SU-DHL-6 (cell line): ENCODE data around the gene RIPOR2.

Source experiments
- H2AFZ ChIP-seq: fragments of 200-600 bp; sonication (generic); 2 replicates; pipeline ENCODE4 v1.6.1; 2014; ENCODE audit warnings: low read depth, mild to moderate bottlenecking, moderate library complexity, mixed read lengths, antibody characterized with exemption, low read length; ENCODE audit not compliant: severe bottlenecking
- H3F3A ChIP-seq: fragments of 200-600 bp; shearing (Covaris generic); 2 replicates; pipeline ENCODE4 v1.6.0; 2016; ENCODE audit warnings: antibody characterized with exemption, mild to moderate bottlenecking; ENCODE audit not compliant: insufficient read depth
- H3K27ac ChIP-seq: fragments of 200-600 bp; sonication (generic); 2 replicates; pipeline ENCODE4 v1.5.1; 2016; ENCODE audit warnings: low read depth, mild to moderate bottlenecking, low read length, moderate library complexity, mixed read lengths
- H3K27me3 ChIP-seq: fragments of 200-600 bp; sonication (generic), shearing (Covaris generic); 2 replicates; pipeline ENCODE4 v1.6.0; 2014; ENCODE audit warnings: mild to moderate bottlenecking, low read length
- H3K36me3 ChIP-seq: fragments of 200-600 bp; sonication (generic); 2 replicates; pipeline ENCODE4 v1.6.1; 2014; ENCODE audit warnings: mild to moderate bottlenecking, low read length, mixed read lengths
- H3K4me2 ChIP-seq: fragments of 300-600, 200-600 bp; shearing (Covaris generic), sonication (generic); 2 replicates; pipeline ENCODE4 v1.6.0; 2014; ENCODE audit warnings: low read length, low read depth, mild to moderate bottlenecking; ENCODE audit not compliant: poor library complexity, severe bottlenecking
- H3K4me3 ChIP-seq: fragments of 200-600 bp; sonication (generic); 2 replicates; pipeline ENCODE4 v1.5.1; 2014; ENCODE audit warnings: antibody characterized with exemption, low read length, mild to moderate bottlenecking, mixed read lengths; ENCODE audit not compliant: insufficient read depth, poor library complexity, severe bottlenecking
- H3K79me2 ChIP-seq: fragments of 200-600 bp; sonication (generic); 2 replicates; pipeline ENCODE4 v1.6.1; 2014; ENCODE audit warnings: mild to moderate bottlenecking, low read length, moderate library complexity; ENCODE audit not compliant: insufficient read depth
- H3K9ac ChIP-seq: fragments of 200-600 bp; sonication (generic); 2 replicates; pipeline ENCODE4 v1.7.0; 2014; ENCODE audit warnings: mild to moderate bottlenecking, low read length
- H3K9me2 ChIP-seq: fragments of 200-600 bp; sonication (generic); replicated peaks from 2 replicates; pipeline ENCODE4 v1.6.1; 2014; ENCODE audit warnings: low read length; ENCODE audit not compliant: insufficient read depth
- H3K9me3 ChIP-seq: fragments of 200-600 bp; sonication (generic); 2 replicates; pipeline ENCODE4 v1.6.1; 2014; ENCODE audit warnings: low read length, mixed read lengths; ENCODE audit not compliant: insufficient read depth
- H4K20me1 ChIP-seq: fragments of 200-600 bp; sonication (generic); 2 replicates; pipeline ENCODE4 v1.6.1; 2014; ENCODE audit warnings: low read depth, mild to moderate bottlenecking, antibody characterized with exemption, low read length, moderate library complexity, mixed read lengths
- CTCF ChIP-seq: fragments of 200-600 bp; sonication (generic); IDR thresholded peaks from one replicate; pipeline ENCODE4 v1.5.1; 2017; ENCODE audit warnings: antibody characterized with exemption, mild to moderate bottlenecking, low read length, moderate library complexity; ENCODE audit not compliant: insufficient read depth, poor library complexity, severe bottlenecking
- EZH2phosphoT487 ChIP-seq: fragments of 200-600 bp; sonication (generic), shearing (Covaris generic); conservative IDR thresholded peaks from 2 replicates; pipeline ENCODE4 v1.6.1; 2018; ENCODE audit warnings: mild to moderate bottlenecking, antibody characterized with exemption, low read length, moderate library complexity, mixed read lengths

Gene RIPOR2

GRCh38 chr6:24818346-24818745 lies 117.4 kb downstream of the RIPOR2 start:
- H4K20me1 ChIP-seq, result no peaks in the 10 kb centered on the region
- no peak overlapping the region for H3K9ac ChIP-seq
- H3K9me2 ChIP-seq, result no peaks in the 10 kb centered on the region
- 0 out of 2 replicates have a peak, but pooled peaks cover 6% of the 10 kb centered on the region for H3F3A ChIP-seq
- H3K79me2 ChIP-seq, result no peaks in the 10 kb centered on the region
- H3K4me2 ChIP-seq, result no peak overlapping the region
- no peak overlapping the region for H3K4me3 ChIP-seq
- TF ChIP-seq EZH2phosphoT487 (no peak), CTCF (no peak)
- no peak overlapping the region for H2AFZ ChIP-seq
- H3K27me3 ChIP-seq, result no peaks in the 10 kb centered on the region
- peaks cover 36% of the 10 kb centered on the region for H3K36me3 ChIP-seq
- no peaks in the 10 kb centered on the region for H3K9me3 ChIP-seq
- no peak overlapping the region for H3K27ac ChIP-seq

DNA sequence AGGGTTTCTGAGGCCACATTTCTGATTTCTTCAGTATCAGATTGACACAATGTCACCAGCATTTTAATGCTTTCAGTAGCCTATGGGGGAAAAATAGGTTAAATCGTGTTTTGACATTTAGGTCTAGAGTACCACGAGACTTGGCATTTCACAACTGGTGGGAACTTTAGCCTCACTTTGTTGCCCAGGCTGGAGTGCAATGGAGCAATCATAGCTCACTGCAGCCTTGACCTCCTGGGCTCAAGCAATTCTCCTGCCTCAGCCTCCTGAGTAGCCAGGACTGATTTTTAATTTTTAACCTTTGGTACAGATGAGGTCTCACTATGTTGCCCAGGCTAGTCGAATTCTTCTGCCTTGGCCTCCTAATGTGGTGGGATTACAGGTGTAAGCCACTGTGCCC lies 126.0 kb downstream of the RIPOR2 start:
- no peak for TF ChIP-seq EZH2phosphoT487
- TF ChIP-seq CTCF, result no peak
- Histone ChIP-seq H3K27ac (no peak overlapping the region), H3K27me3 (no peaks in the 10 kb centered on the region), H3F3A (peaks cover 18% of the 10 kb centered on the region), H2AFZ (no peak overlapping the region), H3K9me3 (no peaks in the 10 kb centered on the region), H4K20me1 (no peaks in the 10 kb centered on the region), H3K4me3 (no peak overlapping the region), H3K4me2 (no peak overlapping the region), H3K79me2 (no peaks in the 10 kb centered on the region), H3K9me2 (no peaks in the 10 kb centered on the region), H3K36me3 (peaks cover 50% of the 10 kb centered on the region), H3K9ac (no peak overlapping the region)

- no peak overlapping the region for H3K9ac ChIP-seq
- H3K9me3 ChIP-seq, result no peaks in the 10 kb centered on the region
- peaks cover 60% of the 10 kb centered on the region for H3K36me3 ChIP-seq
- no peaks in the 10 kb centered on the region for H4K20me1 ChIP-seq
- no peak overlapping the region for H3K4me3 ChIP-seq
- H3K79me2 ChIP-seq, result no peaks in the 10 kb centered on the region
- H2AFZ ChIP-seq, result no peak overlapping the region
- H3K9me2 ChIP-seq, result no peaks in the 10 kb centered on the region
- TF ChIP-seq EZH2phosphoT487, result no peak
- TF ChIP-seq CTCF, result no peak
- no peak overlapping the region for H3K4me2 ChIP-seq
- H3K27me3 ChIP-seq, result no peaks in the 10 kb centered on the region
- no peak overlapping the region for H3K27ac ChIP-seq
- peaks cover 37% of the 10 kb centered on the region for H3F3A ChIP-seq
These were observed 128.2 kb downstream of the RIPOR2 start for GRCh38 chr6:24807584-24807983.
